Keratinocyte (primary cell): ENCODE measurements around the gene MAPRE3. TPM values are rescaled to one million over a fixed set of nuclear protein-coding genes. Genes with fewer than 3 reads are reported as not detected.

ENCODE experiments used
- DNase-seq: peaks from one replicate; pipeline ENCODE4 v3.0.0-alpha.2; 2011; ENCODE audit warnings: low read depth, missing footprints, low spot score
- FAIRE-seq: peaks from 2 replicates; lab custom pipeline; 2011; peaks lifted over from hg19 to GRCh38; lab: Jason Lieb, UNC
- H2AFZ ChIP-seq: 2 replicates; pipeline ENCODE4 v1.6.0; 2012; ENCODE audit warnings: low read length, control low read depth, inconsistent platforms; ENCODE audit not compliant: control insufficient read depth
- H3K27ac ChIP-seq: 2 replicates; pipeline ENCODE4 v1.5.1; 2011; ENCODE audit warnings: low read length; ENCODE audit not compliant: control insufficient read depth, insufficient read depth
- H3K27me3 ChIP-seq: 3 replicates; pipeline ENCODE4 v1.6.0; 2011; ENCODE audit warnings: low read length; ENCODE audit not compliant: control insufficient read depth, insufficient read depth; ENCODE audit errors: extremely low read depth
- H3K36me3 ChIP-seq, 2 experiments: 2 replicates in 1 of 2; 3 replicates in 1 of 2; pipeline ENCODE4 v1.5.1; 2011; ENCODE audit warnings: low read length in 2 of 2, mild to moderate bottlenecking in 1 of 2; ENCODE audit not compliant: control insufficient read depth in 2 of 2, insufficient read depth in 2 of 2; ENCODE audit errors: extremely low read depth in 1 of 2
- H3K4me1 ChIP-seq: 3 replicates; pipeline ENCODE4 v1.5.1; 2011; ENCODE audit warnings: low read length; ENCODE audit not compliant: control insufficient read depth, insufficient read depth; ENCODE audit errors: extremely low read depth
- H3K4me2 ChIP-seq: 3 replicates; pipeline ENCODE4 v1.6.0; 2011; ENCODE audit warnings: low read depth, low read length; ENCODE audit not compliant: control insufficient read depth, insufficient read depth; ENCODE audit errors: extremely low read depth
- H3K4me3 ChIP-seq, 3 experiments: fragments of 200-600 bp in 1 of 3; sonication (generic) in 1 of 3; 2 replicates in 2 of 3; 3 replicates in 1 of 3; pipeline ENCODE4 v1.5.1; 2011 to 2016; ENCODE audit warnings: low read length in 3 of 3, mild to moderate bottlenecking in 3 of 3, control low read depth in 2 of 3, inconsistent platforms in 1 of 3, low read depth in 1 of 3, mixed read lengths in 1 of 3, mixed run types in 1 of 3, moderate library complexity in 1 of 3; ENCODE audit not compliant: control insufficient read depth in 2 of 3, insufficient read depth in 2 of 3; ENCODE audit errors: extremely low read depth in 1 of 3
- H3K79me2 ChIP-seq: 2 replicates; pipeline ENCODE4 v1.6.0; 2012; ENCODE audit warnings: low read length; ENCODE audit not compliant: control insufficient read depth, insufficient read depth
- H3K9ac ChIP-seq: 3 replicates; pipeline ENCODE4 v1.6.0; 2011; ENCODE audit warnings: low read length; ENCODE audit not compliant: control insufficient read depth, insufficient read depth; ENCODE audit errors: extremely low read depth
- H3K9me1 ChIP-seq: 3 replicates; pipeline ENCODE4 v1.6.0; 2011; ENCODE audit warnings: low read length; ENCODE audit not compliant: control insufficient read depth, insufficient read depth; ENCODE audit errors: extremely low read depth
- H3K9me3 ChIP-seq: 2 replicates; pipeline ENCODE4 v1.5.1; 2012; ENCODE audit warnings: low read depth, low read length; ENCODE audit not compliant: control insufficient read depth
- H4K20me1 ChIP-seq: 3 replicates; pipeline ENCODE4 v1.6.0; 2011; ENCODE audit warnings: low read length; ENCODE audit not compliant: control insufficient read depth, insufficient read depth; ENCODE audit errors: extremely low read depth
- EZH2 ChIP-seq: IDR thresholded peaks from one replicate; pipeline ENCODE4 v1.6.1; 2012; ENCODE audit warnings: inconsistent platforms, mild to moderate bottlenecking, low read length, moderate library complexity
- dilution Hi-C: fragments of 300-500 bp; cut with MboI; formaldehyde crosslinking; loops from one replicate; pipeline ENCODE4 v1.7.0; 2020; ENCODE audit warnings: low sequenced_read_pairs; ENCODE audit not compliant: extremely low pct_ligation_motif_present
- polyA plus RNA-seq, 5 experiments: library from polyadenylated mRNA; depleted of rRNA in 3 of 5; stranded (reverse) in 3 of 5; stranded (forward) in 1 of 5; unstranded in 1 of 5; fragments of >200 nt; gene quantifications; 1 replicate in 1 of 5; 2 replicates in 3 of 5; 3 replicates in 1 of 5; pipeline versions ENCODE4 v1.2.1 to v1.2.3, GENCODE V29; 2011 to 2012; ENCODE audit warnings: missing spikeins in 2 of 5, low read depth in 1 of 5, low replicate concordance in 1 of 5
- TF ChIP-seq, protein P1 (sequence below), 3 experiments: IDR thresholded peaks in 1 of 3; conservative IDR thresholded peaks in 1 of 3; optimal IDR thresholded peaks in 1 of 3; 2 replicates in 2 of 3; 3 replicates in 1 of 3; pipeline versions ENCODE3 to v1.5.1; 2011; ENCODE audit warnings: low read length in 3 of 3, mild to moderate bottlenecking in 3 of 3, moderate library complexity in 2 of 3, control low read depth in 1 of 3, inconsistent platforms in 1 of 3; ENCODE audit not compliant: insufficient read depth in 2 of 3; ENCODE audit errors: extremely low read depth in 1 of 3

Gene MAPRE3
- polyA plus RNA-seq, 1 donor (not counting 4 experiments of a cell fraction or from before 2014, with no cell fraction given) = 12.6 TPM

DNA sequence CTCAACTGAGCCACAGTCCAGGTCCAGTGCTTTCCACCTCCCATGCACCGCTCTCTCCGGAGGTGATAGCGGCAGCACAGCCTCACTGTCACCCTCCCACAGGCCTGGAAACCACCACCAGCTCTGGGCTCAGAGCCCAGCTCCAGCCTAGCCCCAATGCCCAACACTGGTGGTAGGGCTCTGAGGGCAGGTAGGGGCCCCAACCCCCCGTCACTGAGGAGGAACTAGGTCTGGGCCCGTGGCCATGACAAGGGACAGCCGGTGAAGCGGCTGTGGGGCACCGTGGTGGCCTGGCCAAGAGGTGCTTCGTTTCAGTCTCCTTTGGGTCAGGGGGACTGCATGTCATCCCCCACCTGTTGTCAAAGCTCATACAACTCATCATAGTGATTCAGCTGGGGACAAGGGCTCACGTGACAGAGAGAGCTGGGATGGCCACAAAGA is 56.8 kb downstream of the MAPRE3 start:
- Histone ChIP-seq H3K79me2 (peaks cover 15% of the 10 kb centered on the region), H3K4me3 (no peak overlapping the region), H3K4me1 (peaks cover 3% of the 10 kb centered on the region), H3K27ac (no peak overlapping the region), H3K4me2 (no peak overlapping the region), H3K27me3 (no peaks in the 10 kb centered on the region), H3K9me3 (no peaks in the 10 kb centered on the region), H4K20me1 (peaks cover 3% of the 10 kb centered on the region), H2AFZ (no peak overlapping the region), H3K36me3 (peaks cover 3 to 18% of the 10 kb centered on the region in 2 experiments), H3K9ac (no peak overlapping the region), H3K9me1 (no peaks in the 10 kb centered on the region)
- TF ChIP-seq, protein P1, sequence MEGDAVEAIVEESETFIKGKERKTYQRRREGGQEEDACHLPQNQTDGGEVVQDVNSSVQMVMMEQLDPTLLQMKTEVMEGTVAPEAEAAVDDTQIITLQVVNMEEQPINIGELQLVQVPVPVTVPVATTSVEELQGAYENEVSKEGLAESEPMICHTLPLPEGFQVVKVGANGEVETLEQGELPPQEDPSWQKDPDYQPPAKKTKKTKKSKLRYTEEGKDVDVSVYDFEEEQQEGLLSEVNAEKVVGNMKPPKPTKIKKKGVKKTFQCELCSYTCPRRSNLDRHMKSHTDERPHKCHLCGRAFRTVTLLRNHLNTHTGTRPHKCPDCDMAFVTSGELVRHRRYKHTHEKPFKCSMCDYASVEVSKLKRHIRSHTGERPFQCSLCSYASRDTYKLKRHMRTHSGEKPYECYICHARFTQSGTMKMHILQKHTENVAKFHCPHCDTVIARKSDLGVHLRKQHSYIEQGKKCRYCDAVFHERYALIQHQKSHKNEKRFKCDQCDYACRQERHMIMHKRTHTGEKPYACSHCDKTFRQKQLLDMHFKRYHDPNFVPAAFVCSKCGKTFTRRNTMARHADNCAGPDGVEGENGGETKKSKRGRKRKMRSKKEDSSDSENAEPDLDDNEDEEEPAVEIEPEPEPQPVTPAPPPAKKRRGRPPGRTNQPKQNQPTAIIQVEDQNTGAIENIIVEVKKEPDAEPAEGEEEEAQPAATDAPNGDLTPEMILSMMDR (optimal IDR thresholded peaks at IDR 0.05 in 1 of 3, IDR thresholded peaks at IDR 0.05 in 1 of 3, conservative IDR thresholded peaks at IDR 0.05 in 1 of 3; ENCODE audit: extremely low read depth in 1 of 3, insufficient read depth in 2 of 3, low read length in 3 of 3) = no peak
- TF ChIP-seq EZH2 = no peak
- FAIRE-seq = no peak
- dilution Hi-C loops = no loop called here
- DNase-seq = no peak

DNA sequence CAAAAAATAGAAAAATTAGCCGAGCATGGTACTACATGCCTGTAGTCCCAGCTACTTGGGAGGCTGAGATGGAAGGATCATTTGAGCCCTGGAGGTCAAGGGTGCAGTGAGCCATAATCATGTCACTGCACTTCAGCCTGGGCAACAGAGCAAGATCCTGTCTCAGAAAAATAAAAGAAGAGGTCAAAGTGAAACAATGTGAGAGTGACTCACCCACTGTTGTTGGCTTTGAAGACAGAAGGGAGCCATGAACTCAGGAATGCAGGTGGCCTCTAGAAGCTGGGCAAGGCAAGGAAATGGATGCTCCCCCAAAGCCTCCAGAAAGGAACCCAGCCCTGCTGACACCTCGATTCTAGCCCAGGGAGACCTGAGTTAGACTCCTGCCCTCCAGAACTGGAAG is 58.6 kb downstream of the MAPRE3 start:
- Histone ChIP-seq H3K27me3 (no peaks in the 10 kb centered on the region), H3K79me2 (peaks cover 30% of the 10 kb centered on the region), H3K27ac (no peak overlapping the region), H3K9me3 (no peaks in the 10 kb centered on the region), H3K9ac (no peak overlapping the region), H4K20me1 (peaks cover 3% of the 10 kb centered on the region), H3K4me2 (no peak overlapping the region), H3K9me1 (no peaks in the 10 kb centered on the region), H3K4me1 (peaks cover 9% of the 10 kb centered on the region), H2AFZ (no peak overlapping the region), H3K4me3 (no peak overlapping the region), H3K36me3 (peaks cover 3 to 14% of the 10 kb centered on the region in 2 experiments)
- dilution Hi-C loops = no loop called here
- no peak for DNase-seq
- no peak for TF ChIP-seq EZH2
- TF ChIP-seq, protein P1 (optimal IDR thresholded peaks at IDR 0.05 in 1 of 3, IDR thresholded peaks at IDR 0.05 in 1 of 3, conservative IDR thresholded peaks at IDR 0.05 in 1 of 3; ENCODE audit: extremely low read depth in 1 of 3, insufficient read depth in 2 of 3, low read length in 3 of 3) = no peak
- FAIRE-seq = no peak
